GM23248 (cell line): ENCODE data around the gene SH2D3C. TPM values are rescaled to one million over a fixed set of nuclear protein-coding genes. Genes with fewer than 3 reads are reported as not detected.

Experiments used
- DNase-seq: peaks from one replicate; pipeline ENCODE4 v3.0.0-alpha.2; 2015
- H2AFZ ChIP-seq: fragments of 200-600 bp; sonication (generic); 2 replicates; pipeline ENCODE4 v1.6.1; 2016; ENCODE audit warnings: antibody characterized with exemption
- H3F3A ChIP-seq: fragments of 200-600 bp; sonication (generic); 2 replicates; pipeline ENCODE4 v1.6.1; 2016; ENCODE audit warnings: mild to moderate bottlenecking, antibody characterized with exemption, mixed run types; ENCODE audit not compliant: insufficient read depth
- H3K27ac ChIP-seq: fragments of 200-600 bp; sonication (generic); 2 replicates; pipeline ENCODE4 v1.5.1; 2016; ENCODE audit warnings: mild to moderate bottlenecking
- H3K27me3 ChIP-seq: fragments of 200-600 bp; sonication (generic); replicated peaks from 2 replicates; pipeline ENCODE4 v1.6.1; 2016; ENCODE audit warnings: mild to moderate bottlenecking; ENCODE audit not compliant: insufficient read depth
- H3K36me3 ChIP-seq: fragments of 200-600 bp; sonication (generic); 2 replicates; pipeline ENCODE4 v1.6.1; 2016; ENCODE audit warnings: low read depth, mild to moderate bottlenecking
- H3K4me1 ChIP-seq: fragments of 200-600 bp; sonication (generic); 2 replicates; pipeline ENCODE4 v1.6.1; 2016; ENCODE audit warnings: mild to moderate bottlenecking; ENCODE audit not compliant: insufficient read depth
- H3K4me2 ChIP-seq: fragments of 200-600 bp; sonication (generic); one replicate; pipeline ENCODE4 v1.6.1; 2016; ENCODE audit warnings: mild to moderate bottlenecking; ENCODE audit not compliant: unreplicated experiment
- H3K4me3 ChIP-seq: fragments of 200-600 bp; sonication (generic); 2 replicates; pipeline ENCODE4 v1.5.1; 2016; ENCODE audit warnings: mild to moderate bottlenecking
- H3K79me2 ChIP-seq: fragments of 200-600 bp; sonication (generic); 2 replicates; pipeline ENCODE4 v1.6.1; 2016; ENCODE audit warnings: mild to moderate bottlenecking; ENCODE audit not compliant: insufficient read depth
- H3K9ac ChIP-seq: fragments of 200-600 bp; sonication (generic); 2 replicates; pipeline ENCODE4 v1.6.1; 2016; ENCODE audit warnings: mild to moderate bottlenecking
- H3K9me2 ChIP-seq: fragments of 200-600 bp; sonication (generic); 2 replicates; pipeline ENCODE4 v1.6.1; 2016; ENCODE audit warnings: mixed run types, mild to moderate bottlenecking, moderate library complexity; ENCODE audit not compliant: insufficient read depth
- H3K9me3 ChIP-seq: fragments of 200-600 bp; sonication (generic); one replicate; pipeline ENCODE4 v1.6.1; 2017; ENCODE audit warnings: low read depth
- H4K20me1 ChIP-seq: fragments of 200-600 bp; sonication (generic); 2 replicates; pipeline ENCODE4 v1.6.0; 2016; ENCODE audit not compliant: insufficient read depth
- EZH2 ChIP-seq: fragments of 200-600 bp; sonication (generic); IDR thresholded peaks from 2 replicates; pipeline ENCODE4 v1.6.1; 2018; ENCODE audit warnings: antibody characterized with exemption, mild to moderate bottlenecking; ENCODE audit not compliant: insufficient read depth, poor library complexity, severe bottlenecking
- EZH2phosphoT487 ChIP-seq: fragments of 200-600 bp; sonication (generic); IDR thresholded peaks from 2 replicates; pipeline ENCODE4 v1.6.1; 2018; ENCODE audit warnings: antibody characterized with exemption, moderate library complexity, mild to moderate bottlenecking, low read depth; ENCODE audit not compliant: insufficient read depth
- WGBS, 2 experiments: methylation state at CpG; one replicate each; pipeline ENCODE4 v1.1.6; 2015 to 2017; ENCODE audit warnings: low lambda C conversion rate in 2 of 2, low coverage in 1 of 2; ENCODE audit errors: missing lambda C conversion rate in 2 of 2; 5-methylcytosine and 5-hydroxymethylcytosine counted together
- in situ Hi-C: fragments of 300-500 bp; cut with MboI; formaldehyde crosslinking; loops from 2 replicates; pipeline ENCODE4 v1.15.0; 2020
- microRNA-seq: library from miRNA; unstranded; fragments of <30 nt; microRNA quantifications from one replicate; pipeline ENCODE4, GENCODE V29; 2016; ENCODE audit warnings: borderline number of aligned reads
- polyA plus RNA-seq: library from polyadenylated mRNA; unstranded; fragments of >200 nt; fragmentation: Nextera tagmentation; extraction: Ambion mirVana; gene quantifications from 2 replicates; pipeline ENCODE4 v1.2.1, GENCODE V29; 2016
- total RNA-seq: library from RNA; depleted of rRNA; stranded (reverse); fragments of >200 nt; shearing (Covaris generic); gene quantifications from 2 replicates; pipeline ENCODE4 v1.2.3, GENCODE V29; 2014; rRNA removed

SH2D3C gene
- total and polyA plus RNA-seq, 2 experiments from 2014 or later = not detected

DNA sequence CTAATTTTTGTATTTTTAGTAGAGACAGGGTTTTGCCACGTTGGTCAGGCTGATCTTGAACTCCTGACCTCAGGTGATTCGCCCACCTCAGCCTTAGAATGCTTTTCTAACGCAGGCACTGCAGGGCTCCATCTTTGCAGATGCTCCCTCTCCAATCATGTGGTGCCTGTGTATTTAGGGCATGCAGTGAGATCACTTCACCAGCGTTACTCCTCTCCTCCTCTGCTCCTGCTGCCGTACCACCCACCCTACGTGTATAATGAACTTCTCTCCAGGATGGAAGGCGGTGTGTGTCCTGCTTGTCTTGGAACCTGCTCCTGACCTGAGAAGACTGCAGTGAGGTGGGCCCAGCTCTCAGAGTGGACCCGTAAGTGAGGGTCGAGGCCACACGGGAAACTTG lies 85.3 kb downstream of the SH2D3C start:
- Histone ChIP-seq H3K4me3 (no peak overlapping the region), H3K9me2 (no peaks in the 10 kb centered on the region), H3K27ac (no peak overlapping the region), H3F3A (peaks cover 16% of the 10 kb centered on the region; the same call in 1 of the 2 replicates), H3K4me2 (no peak overlapping the region), H3K4me1 (peaks cover 14% of the 10 kb centered on the region), H3K79me2 (no peaks in the 10 kb centered on the region), H4K20me1 (no peaks in the 10 kb centered on the region), H2AFZ (no peak overlapping the region), H3K27me3 (no peaks in the 10 kb centered on the region), H3K9me3 (no peaks in the 10 kb centered on the region), H3K9ac (no peak overlapping the region), H3K36me3 (0 out of 2 replicates have a peak, but pooled peaks cover 4% of the 10 kb centered on the region)
- WGBS, 2 experiments = 92 to 93% methylated on average over 10 of the region's 10 CpGs
- in situ Hi-C loops = no loop called here
- no peak for TF ChIP-seq EZH2phosphoT487
- TF ChIP-seq EZH2 = no peak
- no peak for DNase-seq

DNA sequence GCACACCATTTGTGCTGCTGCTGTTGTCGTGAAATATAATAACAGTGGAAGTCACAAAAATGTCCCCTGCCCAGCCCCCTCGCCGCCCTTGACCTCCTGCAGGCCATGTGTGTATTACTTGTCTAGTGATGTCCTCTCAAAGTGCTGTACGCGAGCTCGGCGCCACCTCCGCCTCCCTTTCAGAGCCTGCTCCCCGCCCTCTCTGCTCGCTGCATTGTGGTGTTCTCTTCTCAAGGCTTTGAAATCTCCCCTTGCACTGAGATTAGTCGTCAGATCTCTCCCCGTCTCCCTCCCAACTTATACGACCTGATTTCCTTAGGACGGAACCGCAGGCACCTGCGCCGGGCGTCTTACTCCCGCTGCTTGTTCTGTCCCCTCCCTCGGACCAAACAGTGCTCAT lies 86.4 kb downstream of the SH2D3C start:
- Histone ChIP-seq H3K9me3 (no peaks in the 10 kb centered on the region), H3F3A (peaks cover 16% of the 10 kb centered on the region; the same call in 1 of the 2 replicates), H3K27ac (no peak overlapping the region), H4K20me1 (no peaks in the 10 kb centered on the region), H3K4me1 (peaks cover 14% of the 10 kb centered on the region), H2AFZ (no peak overlapping the region), H3K9ac (no peak overlapping the region), H3K4me2 (no peak overlapping the region), H3K9me2 (no peaks in the 10 kb centered on the region), H3K79me2 (no peaks in the 10 kb centered on the region), H3K27me3 (no peaks in the 10 kb centered on the region), H3K4me3 (no peak overlapping the region), H3K36me3 (0 out of 2 replicates have a peak, but pooled peaks cover 4% of the 10 kb centered on the region)
- no peak for DNase-seq
- no peak for TF ChIP-seq EZH2phosphoT487
- TF ChIP-seq EZH2 = no peak
- in situ Hi-C loops = no loop called here
- 86 to 89% methylated on average over 20 of the region's 20 CpGs for WGBS, 2 experiments

DNA sequence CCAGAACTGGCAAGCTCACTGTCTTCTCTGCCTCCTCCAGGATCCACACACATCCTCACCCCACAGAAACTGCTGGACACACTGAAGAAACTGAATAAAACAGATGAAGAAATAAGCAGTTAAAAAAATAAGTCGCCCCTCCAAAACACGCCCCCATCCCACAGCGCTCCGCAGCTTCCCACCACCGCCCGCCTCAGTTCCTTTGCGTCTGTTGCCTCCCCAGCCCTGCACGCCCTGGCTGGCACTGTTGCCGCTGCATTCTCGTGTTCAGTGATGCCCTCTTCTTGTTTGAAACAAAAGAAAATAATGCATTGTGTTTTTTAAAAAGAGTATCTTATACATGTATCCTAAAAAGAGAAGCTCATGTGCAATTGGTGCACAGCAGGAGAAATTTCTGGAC lies 87.7 kb downstream of the SH2D3C start:
- no peaks in the 10 kb centered on the region for H3K79me2 ChIP-seq
- H3F3A ChIP-seq = peaks cover 8% of the 10 kb centered on the region; the same call in 1 of the 2 replicates
- no peak overlapping the region for H3K27ac ChIP-seq
- H3K9ac ChIP-seq = no peak overlapping the region
- H3K4me2 ChIP-seq = no peak overlapping the region
- no peak overlapping the region for H2AFZ ChIP-seq
- WGBS, 2 experiments = 92 to 93% methylated on average over 10 of the region's 10 CpGs
- H3K4me3 ChIP-seq = no peak overlapping the region
- H3K9me3 ChIP-seq = no peaks in the 10 kb centered on the region
- TF ChIP-seq EZH2phosphoT487 (no peak), EZH2 (no peak)
- peaks cover 10% of the 10 kb centered on the region for H3K4me1 ChIP-seq
- in situ Hi-C loops = no loop called here
- H3K27me3 ChIP-seq = no peaks in the 10 kb centered on the region
- no peaks in the 10 kb centered on the region for H3K9me2 ChIP-seq
- no peaks in the 10 kb centered on the region for H4K20me1 ChIP-seq
- DNase-seq = no peak
- 0 out of 2 replicates have a peak, but pooled peaks cover 4% of the 10 kb centered on the region for H3K36me3 ChIP-seq

DNA sequence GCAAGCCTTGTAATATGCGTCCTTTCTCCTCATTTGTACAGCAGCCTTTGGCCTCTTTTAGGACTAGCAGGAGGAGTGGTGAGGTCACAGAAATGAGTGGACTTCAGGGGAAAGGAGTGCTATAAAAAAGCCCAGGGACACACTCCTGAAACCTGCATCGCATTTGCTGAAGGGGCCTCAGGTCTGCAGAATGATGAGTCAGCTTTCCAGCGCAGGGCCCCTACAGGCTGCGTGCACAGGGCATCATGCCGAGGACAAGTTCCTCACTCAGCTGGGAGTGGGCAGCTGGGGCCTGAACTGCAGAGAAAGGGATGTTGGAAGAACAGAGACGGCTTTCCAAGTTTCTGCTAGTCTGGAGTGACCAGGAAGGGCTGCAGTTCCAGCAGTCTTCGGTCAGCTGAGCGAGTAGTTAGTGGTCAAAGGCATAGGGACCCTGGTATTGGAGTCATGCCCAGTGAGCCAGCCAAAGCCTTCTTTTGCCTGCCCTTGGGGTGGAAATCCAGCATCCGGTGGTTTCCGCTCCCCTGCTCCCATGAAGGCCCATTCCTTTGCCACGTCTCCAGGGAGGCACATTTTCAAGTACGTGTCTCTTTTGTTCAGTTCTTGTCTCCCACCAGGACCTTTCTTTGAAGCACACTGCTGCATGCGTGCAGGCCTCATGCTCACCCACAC lies 89.0 kb downstream of the SH2D3C start:
- H3K9me2 ChIP-seq = no peaks in the 10 kb centered on the region
- no peaks in the 10 kb centered on the region for H4K20me1 ChIP-seq
- H3K9ac ChIP-seq = no peak overlapping the region
- in situ Hi-C loops = no loop called here
- H3K9me3 ChIP-seq = no peaks in the 10 kb centered on the region
- TF ChIP-seq EZH2 (no peak), EZH2phosphoT487 (no peak)
- H3K4me3 ChIP-seq = no peak overlapping the region
- 87 to 91% methylated on average over 13 of the region's 13 CpGs for WGBS, 2 experiments
- no peak for DNase-seq
- peaks cover 3% of the 10 kb centered on the region; the same call in 1 of the 2 replicates for H3F3A ChIP-seq
- H3K4me2 ChIP-seq = no peak overlapping the region
- peaks cover 4% of the 10 kb centered on the region for H3K4me1 ChIP-seq
- no peaks in the 10 kb centered on the region for H3K27me3 ChIP-seq
- H3K36me3 ChIP-seq = 0 out of 2 replicates have a peak, but pooled peaks cover 4% of the 10 kb centered on the region
- no peak overlapping the region for H2AFZ ChIP-seq
- H3K79me2 ChIP-seq = no peaks in the 10 kb centered on the region
- no peak overlapping the region for H3K27ac ChIP-seq

Small RNA genes lying within 50 kb of the gene (microRNA-seq; reads per million reads assigned to microRNA genes)
- not detected for gene MIR2861
- not detected for gene MIR3960

Other genes with a start within 250 kb of the SH2D3C start
- 28.5 and 61.8 TPM in 2 replicates for gene STXBP1, start 166.4 kb downstream of the SH2D3C start, total RNA-seq
- gene STXBP1, start 166.4 kb downstream of the SH2D3C start, polyA plus RNA-seq = 42.3 and 43.7 TPM in 2 replicates
- gene CFAP157, start 71.7 kb downstream of the SH2D3C start, total RNA-seq = not detected in 2 replicates
- gene CFAP157, start 71.7 kb downstream of the SH2D3C start, polyA plus RNA-seq = 0.43 and 0.55 TPM in 2 replicates
- gene PTRH1, start 63.0 kb downstream of the SH2D3C start, total RNA-seq = 23.1 and 33.1 TPM in 2 replicates
- gene PTRH1, start 63.0 kb downstream of the SH2D3C start, polyA plus RNA-seq = 34.3 and 40.3 TPM in 2 replicates
- not detected in 2 replicates for gene TTC16, start 62.6 kb downstream of the SH2D3C start, total RNA-seq
- 0.05 and 0.06 TPM in 2 replicates for gene TTC16, start 62.6 kb downstream of the SH2D3C start, polyA plus RNA-seq
- 2.9 and 9.0 TPM in 2 replicates for gene TOR2A, start 43.4 kb downstream of the SH2D3C start, total RNA-seq
- gene TOR2A, start 43.4 kb downstream of the SH2D3C start, polyA plus RNA-seq = 9.2 and 10.3 TPM in 2 replicates
- gene CDK9, start 7.4 kb upstream of the SH2D3C start, total RNA-seq = 43.7 and 59.8 TPM in 2 replicates
- gene CDK9, start 7.4 kb upstream of the SH2D3C start, polyA plus RNA-seq = 58.9 and 59.7 TPM in 2 replicates
- 67.7 and 80.4 TPM in 2 replicates for gene FPGS, start 24.2 kb upstream of the SH2D3C start, total RNA-seq
- 60.2 and 71.4 TPM in 2 replicates for gene FPGS, start 24.2 kb upstream of the SH2D3C start, polyA plus RNA-seq
- 54.5 and 57.4 TPM in 2 replicates for gene ENG, start 76.0 kb upstream of the SH2D3C start, total RNA-seq
- gene ENG, start 76.0 kb upstream of the SH2D3C start, polyA plus RNA-seq = 226 and 232 TPM in 2 replicates
- 51.8 and 52.9 TPM in 2 replicates for gene AK1, start 99.0 kb upstream of the SH2D3C start, total RNA-seq
- gene AK1, start 99.0 kb upstream of the SH2D3C start, polyA plus RNA-seq = 157 and 159 TPM in 2 replicates
- gene ST6GALNAC6, start 120.9 kb upstream of the SH2D3C start, total RNA-seq = 78.8 and 88.0 TPM in 2 replicates
- 81.1 and 82.0 TPM in 2 replicates for gene ST6GALNAC6, start 120.9 kb upstream of the SH2D3C start, polyA plus RNA-seq
- 45.5 and 61.0 TPM in 2 replicates for gene ST6GALNAC4, start 138.4 kb upstream of the SH2D3C start, total RNA-seq
- gene ST6GALNAC4, start 138.4 kb upstream of the SH2D3C start, polyA plus RNA-seq = 33.7 and 40.1 TPM in 2 replicates
- 5.5 and 16.6 TPM in 2 replicates for gene PIP5KL1, start 152.1 kb upstream of the SH2D3C start, total RNA-seq
- gene PIP5KL1, start 152.1 kb upstream of the SH2D3C start, polyA plus RNA-seq = 8.8 and 9.4 TPM in 2 replicates
- gene DPM2, start 159.2 kb upstream of the SH2D3C start, total RNA-seq = 27.0 and 33.3 TPM in 2 replicates
- gene DPM2, start 159.2 kb upstream of the SH2D3C start, polyA plus RNA-seq = 62.8 and 66.5 TPM in 2 replicates
- gene EEIG1, start 202.3 kb upstream of the SH2D3C start, total RNA-seq = 6.1 and 29.6 TPM in 2 replicates
- gene EEIG1, start 202.3 kb upstream of the SH2D3C start, polyA plus RNA-seq = 8.9 and 9.3 TPM in 2 replicates